NCI-H1092 (cell line): ENCODE measurements around the gene ACSL1.

Experiments
- DNase-seq: peaks from one replicate; lab custom pipeline; 2025; lab: John Stamatoyannopoulos, UW

ACSL1 gene

DNA sequence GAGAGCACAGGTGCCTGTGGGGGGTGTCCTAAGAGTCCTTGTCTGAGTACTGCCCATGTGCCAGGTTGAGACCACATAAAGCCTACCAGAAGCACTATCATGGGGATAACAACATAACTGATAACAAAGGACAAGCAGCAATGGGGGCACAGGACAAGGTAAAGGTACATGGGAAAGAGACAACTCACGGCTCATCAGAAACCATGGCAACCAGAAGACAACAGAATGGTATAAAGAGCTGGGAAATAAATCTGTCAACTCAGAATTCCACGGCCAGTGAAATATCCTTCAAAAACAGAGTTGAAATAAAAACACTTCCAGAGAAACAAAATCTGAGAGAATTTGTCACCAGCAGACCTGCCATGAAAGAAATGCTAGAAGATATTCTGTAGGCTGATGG lies 111.9 kb downstream of the ACSL1 start:
- no peak for DNase-seq

DNA sequence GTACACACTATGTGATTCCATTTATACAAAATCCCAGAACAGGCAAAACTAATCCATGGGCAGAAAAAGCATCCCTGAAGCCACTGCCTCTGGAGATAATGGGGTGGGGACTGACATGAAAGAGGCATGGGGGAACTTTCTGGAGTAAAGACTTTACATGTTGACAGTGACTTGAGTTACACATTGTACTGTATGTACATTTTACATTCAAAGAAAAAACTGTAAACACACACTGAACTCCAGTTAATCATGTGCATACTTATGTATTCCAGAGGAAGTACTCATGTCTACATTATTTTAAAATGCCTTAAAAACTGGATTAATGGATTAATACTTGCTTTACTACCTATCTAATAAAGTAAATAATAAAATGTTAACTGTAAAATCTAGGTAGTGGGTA lies 113.4 kb downstream of the ACSL1 start:
- DNase-seq, result no peak

DNA sequence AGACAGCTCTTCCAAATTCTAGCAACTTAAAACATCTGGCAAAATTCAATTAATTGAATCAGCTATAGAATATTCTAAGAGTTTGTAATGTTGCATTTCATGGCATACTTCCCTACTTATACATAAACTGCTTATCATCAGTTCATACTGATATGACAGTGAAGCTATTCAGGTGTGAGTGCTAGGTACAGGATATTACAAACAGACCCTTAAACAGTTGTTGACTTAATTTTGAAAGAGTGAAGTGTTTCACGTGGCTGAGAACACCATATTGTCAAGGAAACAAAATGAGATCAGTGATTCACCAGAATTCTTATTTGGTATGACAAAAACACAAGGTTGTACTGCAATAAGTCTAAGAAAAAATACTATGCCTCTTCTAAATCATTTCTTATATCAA lies 119.3 kb downstream of the ACSL1 start:
- DNase-seq, result no peak

DNA sequence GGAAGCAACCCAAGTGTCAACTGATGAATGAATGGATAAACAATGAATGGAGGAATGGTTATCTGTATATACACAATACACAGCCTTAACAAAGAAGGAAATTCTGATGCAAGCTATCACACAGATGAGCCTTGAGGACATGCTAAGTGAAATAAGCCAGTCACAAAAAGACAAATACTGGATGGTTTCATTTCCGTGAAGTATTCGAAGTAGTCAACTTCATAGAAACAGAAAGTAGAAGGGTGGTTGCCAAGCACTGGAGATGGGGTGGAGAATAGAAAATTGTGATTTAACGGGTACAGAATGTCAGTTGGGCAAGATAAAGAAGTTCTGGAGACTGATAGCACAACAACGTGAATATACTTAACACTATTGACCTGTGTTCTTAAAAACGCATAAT lies 120.1 kb downstream of the ACSL1 start:
- no peak for DNase-seq
